ENCODE measurements around the gene PCNX4.

GRCh38 chr14:60160422-60160821 lies 68.7 kb downstream of the PCNX4 start:
- no peak for TF ChIP-seq CTCF (IDR thresholded peaks at IDR 0.05)
- TF ChIP-seq POLR2A (IDR thresholded peaks at IDR 0.05), result no peak
- no peak for TF ChIP-seq EP300 (IDR thresholded peaks at IDR 0.05)

All from stomach (tissue), 4 donors.